ENCODE results near the gene RAB6B. TPM values are rescaled to one million over a fixed set of nuclear protein-coding genes. Genes with fewer than 3 reads are reported as not detected.
A peak's percentile ranks its signal among the peaks of the same experiment; 100 is the strongest.

RAB6B gene
- total and polyA plus RNA-seq, 2 of the 8 experiments (the other 6 are each of a cell fraction or from before 2014, with no cell fraction given): 7.9 to 15.6 TPM

DNA sequence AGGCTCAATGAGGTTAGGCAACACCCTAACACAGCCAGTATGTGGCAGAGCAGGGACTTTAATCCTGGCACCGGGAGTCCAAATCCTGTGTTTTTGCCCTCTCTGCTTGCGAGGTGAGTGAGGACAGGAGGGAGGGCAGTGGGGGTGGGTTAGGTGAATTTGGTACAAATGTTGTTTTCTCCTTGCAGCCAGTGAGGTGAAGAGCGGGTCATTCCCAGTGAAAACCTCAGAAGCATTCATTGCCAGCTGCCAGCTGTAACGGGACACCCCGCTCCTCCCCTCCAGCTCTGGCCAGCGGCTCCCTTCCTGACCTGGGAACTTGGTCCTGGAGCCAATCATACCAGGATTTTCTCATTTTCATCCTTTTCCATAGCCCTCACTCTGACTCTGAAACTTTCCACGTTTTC lies 45.7 kb upstream of the RAB6B start:
- Histone ChIP-seq H3K4me3 (ENCODE audit: extremely low read depth in 1 of 4, insufficient read depth in 2 of 4, low read depth in 3 of 4, low read length in 4 of 4) (no peak overlapping the region), H3K14ac (ENCODE audit: insufficient read length) (no peak overlapping the region), H2BK120ac (replicated peaks; ENCODE audit: low read depth, low read length) (no peak overlapping the region), H3K18ac (ENCODE audit: extremely low read depth, low read length) (no peak overlapping the region), H4K5ac (ENCODE audit: insufficient read length, low read depth, low read length) (no peak overlapping the region), H3K79me1 (ENCODE audit: low read depth, low read length) (no peaks in the 10 kb centered on the region), H3K79me2 (ENCODE audit: control insufficient read depth in 1 of 2, insufficient read depth in 2 of 2, low read length in 2 of 2) (no peaks in the 10 kb centered on the region), H4K8ac (ENCODE audit: extremely low read depth, insufficient read depth, low read length) (no peak overlapping the region), H2AK5ac (ENCODE audit: low read depth, low read length) (no peak overlapping the region), H3K27ac (ENCODE audit: low read depth, low read length) (no peak overlapping the region), H3K9ac (replicated peaks in 1 of 4; ENCODE audit: extremely low read depth in 1 of 4, low read depth in 3 of 4, low read length in 3 of 4) (no peak overlapping the region), H3K36me3 (ENCODE audit: control insufficient read depth in 2 of 4, insufficient read depth in 4 of 4, low read length in 3 of 4) (no peaks in the 10 kb centered on the region), H4K20me1 (replicated peaks in 1 of 2; ENCODE audit: control insufficient read depth in 1 of 2, insufficient read depth in 2 of 2, low read length in 2 of 2) (no peaks in the 10 kb centered on the region), H2BK20ac (ENCODE audit: low read length) (no peak overlapping the region), H4K91ac (replicated peaks; ENCODE audit: insufficient read length, low read length) (no peak overlapping the region), H3K23ac (ENCODE audit: insufficient read length) (no peak overlapping the region), H3K27me3 (replicated peaks in 1 of 4; ENCODE audit: control insufficient read depth in 3 of 4, extremely low read depth in 1 of 4, insufficient read depth in 3 of 4, low read length in 3 of 4) (no peaks in the 10 kb centered on the region), H2AFZ (ENCODE audit: low read length) (no peak overlapping the region), H3K9me3 (ENCODE audit: insufficient read depth in 2 of 2, low read depth in 1 of 2, low read length in 1 of 2) (no peaks in the 10 kb centered on the region), H3K56ac (replicated peaks; ENCODE audit: insufficient read length, low read depth, low read length) (no peak overlapping the region), H3K23me2 (ENCODE audit: low read depth, low read length) (peaks cover 2% of the 10 kb centered on the region; the same call in 1 of the 2 replicates), H3K4me1 (replicated peaks in 1 of 4; ENCODE audit: control insufficient read depth in 3 of 4, insufficient read depth in 4 of 4, low read length in 3 of 4) (peaks cover 0 to 10% (median 3%) of the 10 kb centered on the region in 4 experiments; a peak in 5 of 7 replicates), H2BK15ac (ENCODE audit: low read length) (no peak overlapping the region), H2BK12ac (ENCODE audit: low read depth, low read length) (no peak overlapping the region), H2BK5ac (ENCODE audit: low read depth, low read length) (no peak overlapping the region), H3K4ac (replicated peaks; ENCODE audit: insufficient read length, low read depth, low read length) (no peak overlapping the region), H3K4me2 (ENCODE audit: insufficient read depth in 1 of 2, low read depth in 2 of 2, low read length in 2 of 2) (0 out of 4 replicates have a peak overlapping the region, but pooled peaks of 1 of the 2 experiments have one; percentile 16)
- DNase-seq (ENCODE audit: low read depth in 1 of 2, low spot score in 2 of 2) (peak in 1 of 2 experiments; percentile 44), FAIRE-seq (peak; percentile 50)
- ChIA-PET CTCF (ENCODE audit: partially characterized antibody) (interaction anchor here (0.7 to 4.5 kb wide), 10 partner anchors 9 to 271 kb away, joined by 3 to 20 read pairs (median 4); no protein-coding TSS in a partner anchor), POLR2A (ENCODE audit: partially characterized antibody) (no interaction called here)
- WGBS, 2 experiments (ENCODE audit: extremely low coverage in 1 of 2, insufficient coverage in 1 of 2, insufficient read length in 1 of 2, insufficient replicate concordance in 2 of 2, low coverage in 1 of 2, low lambda C conversion rate in 2 of 2, missing lambda C conversion rate in 1 of 2): 53% methylated on average over 7 of the region's 7 CpGs; no CpG with 5 or more reads in 1 of the 2 experiments
- peak in 1 of 2 experiments; percentile 10; a peak in 2 of 4 replicates for TF ChIP-seq RAD21 (IDR thresholded peaks at IDR 0.05 in 1 of 2, conservative IDR thresholded peaks at IDR 0.05 in 1 of 2; ENCODE audit: low read depth in 2 of 2, low read length in 2 of 2)
- TF ChIP-seq, protein P1, sequence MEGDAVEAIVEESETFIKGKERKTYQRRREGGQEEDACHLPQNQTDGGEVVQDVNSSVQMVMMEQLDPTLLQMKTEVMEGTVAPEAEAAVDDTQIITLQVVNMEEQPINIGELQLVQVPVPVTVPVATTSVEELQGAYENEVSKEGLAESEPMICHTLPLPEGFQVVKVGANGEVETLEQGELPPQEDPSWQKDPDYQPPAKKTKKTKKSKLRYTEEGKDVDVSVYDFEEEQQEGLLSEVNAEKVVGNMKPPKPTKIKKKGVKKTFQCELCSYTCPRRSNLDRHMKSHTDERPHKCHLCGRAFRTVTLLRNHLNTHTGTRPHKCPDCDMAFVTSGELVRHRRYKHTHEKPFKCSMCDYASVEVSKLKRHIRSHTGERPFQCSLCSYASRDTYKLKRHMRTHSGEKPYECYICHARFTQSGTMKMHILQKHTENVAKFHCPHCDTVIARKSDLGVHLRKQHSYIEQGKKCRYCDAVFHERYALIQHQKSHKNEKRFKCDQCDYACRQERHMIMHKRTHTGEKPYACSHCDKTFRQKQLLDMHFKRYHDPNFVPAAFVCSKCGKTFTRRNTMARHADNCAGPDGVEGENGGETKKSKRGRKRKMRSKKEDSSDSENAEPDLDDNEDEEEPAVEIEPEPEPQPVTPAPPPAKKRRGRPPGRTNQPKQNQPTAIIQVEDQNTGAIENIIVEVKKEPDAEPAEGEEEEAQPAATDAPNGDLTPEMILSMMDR (IDR thresholded peaks at IDR 0.05; ENCODE audit: control extremely low read depth in 1 of 3, insufficient read depth in 1 of 3, low read depth in 1 of 3, low read length in 3 of 3): peak in 1 of 3 experiments; percentile 5; a peak in 1 of 4 replicates
- no peak for TF ChIP-seq SP1 (IDR thresholded peaks at IDR 0.05; ENCODE audit: low read depth, low read length)
- no peak for TF ChIP-seq JUN (IDR thresholded peaks at IDR 0.05; ENCODE audit: low read depth, low read length)

All from H1 (cell line).